Activated naive CD8-positive, alpha-beta T cell treated with anti-CD3 and anti-CD28 coated beads, Interleukin-2, amount 50 U/mL, for 24 hours (primary cell): Measurements from ENCODE around the gene CHERP.
A peak's percentile ranks its signal among the peaks of the same experiment; 100 is the strongest.

Experiments used
- ATAC-seq: fragments of 150-1000 bp; cut with Tn5 transposase; one replicate; pipeline ENCODE4 v1.10.0; 2021
- DNase-seq: peaks from one replicate; pipeline ENCODE4 v3.0.0; 2021
- H3K27ac Mint-ChIP-seq: one replicate; pipeline ENCODE4 v1.8.0; 2021; ENCODE audit warnings: mild to moderate bottlenecking, mixed read lengths
- H3K27me3 Mint-ChIP-seq: one replicate; pipeline ENCODE4 v1.8.0; 2021; ENCODE audit warnings: mixed read lengths
- H3K36me3 Mint-ChIP-seq: one replicate; pipeline ENCODE4 v1.8.0; 2021; ENCODE audit warnings: low read depth, mixed read lengths
- H3K4me1 Mint-ChIP-seq: one replicate; pipeline ENCODE4 v1.8.0; 2021; ENCODE audit warnings: mixed read lengths
- H3K4me3 Mint-ChIP-seq: one replicate; pipeline ENCODE4 v1.8.0; 2021; ENCODE audit warnings: mild to moderate bottlenecking, moderate library complexity, mixed read lengths
- H3K9me3 Mint-ChIP-seq: one replicate; pipeline ENCODE4 v1.8.0; 2021; ENCODE audit warnings: mixed read lengths

The CHERP gene

DNA sequence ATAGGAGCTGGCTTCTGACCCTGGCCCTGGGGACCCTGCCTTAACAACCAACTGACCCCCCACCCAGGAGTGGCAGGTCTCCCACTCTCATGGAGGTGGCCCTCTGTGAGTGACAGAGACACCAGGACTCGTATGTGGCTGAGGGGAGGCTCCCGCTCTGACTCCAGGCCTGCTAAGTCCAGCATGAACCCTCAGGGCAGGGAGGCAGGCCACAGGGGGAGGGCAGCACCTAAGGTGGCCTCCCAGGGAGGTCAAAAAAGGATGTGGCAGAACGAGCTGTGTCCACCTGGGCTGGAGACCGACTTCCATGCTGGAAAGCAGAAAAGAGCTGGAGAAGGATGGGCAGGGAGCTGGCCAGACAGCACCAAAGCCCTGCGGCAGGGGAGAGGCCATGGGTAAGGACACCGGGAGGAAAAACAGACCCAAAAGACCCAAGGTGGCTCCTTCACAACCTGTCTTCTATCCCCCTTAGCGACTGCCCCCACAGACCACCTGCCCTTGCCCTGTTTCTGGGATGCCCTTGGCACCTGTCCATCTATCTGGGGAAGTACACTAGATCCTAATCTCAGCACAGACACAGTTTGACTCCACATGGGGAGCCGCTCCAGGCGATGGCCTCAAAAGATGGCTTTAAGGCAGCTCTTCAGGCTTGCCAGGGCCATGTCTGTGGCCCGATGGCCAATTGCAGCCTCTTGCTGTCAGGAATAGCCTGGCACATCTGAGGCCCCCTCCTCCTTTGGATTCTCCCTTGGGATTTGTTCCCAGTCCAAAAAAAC lies 40.4 kb upstream of the CHERP start:
- no peaks in the 10 kb centered on the region for H3K9me3 Mint-ChIP-seq
- H3K4me1 Mint-ChIP-seq, result peaks cover 75% of the 10 kb centered on the region
- H3K27me3 Mint-ChIP-seq, result no peaks in the 10 kb centered on the region
- ATAC-seq (no peak), DNase-seq (no peak)
- H3K27ac Mint-ChIP-seq, result peak overlapping the region; percentile 85
- H3K4me3 Mint-ChIP-seq, result peak overlapping the region; percentile 88
- peaks cover 7% of the 10 kb centered on the region for H3K36me3 Mint-ChIP-seq

- no peak for DNase-seq
- no peak overlapping the region for H3K4me3 Mint-ChIP-seq
- peak overlapping the region; percentile 74 for H3K27ac Mint-ChIP-seq
- H3K9me3 Mint-ChIP-seq, result no peaks in the 10 kb centered on the region
- no peaks in the 10 kb centered on the region for H3K27me3 Mint-ChIP-seq
- no peak for ATAC-seq
- H3K36me3 Mint-ChIP-seq, result peaks cover 7% of the 10 kb centered on the region
- peaks cover 68% of the 10 kb centered on the region for H3K4me1 Mint-ChIP-seq
Measured at GRCh38 chr19:16581971-16582343, 39.7 kb upstream of the CHERP start.

DNA sequence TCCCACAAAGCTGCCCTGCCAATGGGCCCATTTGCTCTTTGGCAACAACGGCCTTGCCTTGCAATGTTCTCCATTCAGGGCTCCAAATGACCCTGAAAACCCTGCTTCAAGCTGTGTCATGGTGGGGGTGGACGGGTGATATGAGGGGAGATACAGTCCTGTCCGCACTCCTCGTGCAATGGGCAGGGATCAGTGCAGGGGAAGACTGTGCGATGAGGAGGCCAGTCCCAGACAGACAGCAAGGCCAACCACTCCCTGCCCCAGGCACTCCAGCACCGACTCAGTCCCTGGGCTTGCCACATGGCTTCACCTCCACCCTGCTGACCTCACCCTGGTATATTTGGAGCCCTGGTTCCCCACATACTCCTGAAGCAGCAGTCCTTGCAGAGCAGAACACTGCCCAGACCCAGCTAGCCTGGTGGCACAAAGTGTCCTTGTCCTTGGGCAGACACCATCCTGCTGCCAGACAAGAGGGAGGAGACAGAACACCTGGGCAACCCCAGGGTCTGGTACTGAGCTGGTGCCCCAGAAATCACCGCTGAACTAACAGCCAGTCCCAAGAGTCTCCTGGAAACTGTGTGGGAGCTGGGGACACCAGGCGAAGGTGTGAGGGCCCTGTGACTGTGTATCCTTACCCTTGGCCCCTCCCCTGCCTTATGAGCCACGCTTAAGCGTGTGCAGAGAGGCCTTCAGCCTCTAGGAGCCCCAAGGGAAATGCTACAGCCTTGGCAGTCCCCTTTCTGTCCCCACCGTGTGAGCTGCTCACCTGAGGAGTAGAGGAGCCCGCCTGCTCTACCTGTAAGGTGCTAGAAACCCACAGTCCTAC lies 39.1 kb upstream of the CHERP start:
- Mint-ChIP-seq H3K27me3 (no peaks in the 10 kb centered on the region), H3K9me3 (no peaks in the 10 kb centered on the region), H3K36me3 (peaks cover 8% of the 10 kb centered on the region), H3K4me1 (peaks cover 62% of the 10 kb centered on the region), H3K4me3 (no peak overlapping the region), H3K27ac (peak overlapping the region; percentile 74)
- DNase-seq (no peak), ATAC-seq (no peak)

GRCh38 chr19:16579381-16579780 lies 37.1 kb upstream of the CHERP start:
- peak overlapping the region; percentile 41 for H3K27ac Mint-ChIP-seq
- H3K36me3 Mint-ChIP-seq, result peaks cover 15% of the 10 kb centered on the region
- no peak overlapping the region for H3K4me3 Mint-ChIP-seq
- H3K27me3 Mint-ChIP-seq, result no peaks in the 10 kb centered on the region
- DNase-seq (no peak), ATAC-seq (no peak)
- peaks cover 55% of the 10 kb centered on the region for H3K4me1 Mint-ChIP-seq
- no peaks in the 10 kb centered on the region for H3K9me3 Mint-ChIP-seq

DNA sequence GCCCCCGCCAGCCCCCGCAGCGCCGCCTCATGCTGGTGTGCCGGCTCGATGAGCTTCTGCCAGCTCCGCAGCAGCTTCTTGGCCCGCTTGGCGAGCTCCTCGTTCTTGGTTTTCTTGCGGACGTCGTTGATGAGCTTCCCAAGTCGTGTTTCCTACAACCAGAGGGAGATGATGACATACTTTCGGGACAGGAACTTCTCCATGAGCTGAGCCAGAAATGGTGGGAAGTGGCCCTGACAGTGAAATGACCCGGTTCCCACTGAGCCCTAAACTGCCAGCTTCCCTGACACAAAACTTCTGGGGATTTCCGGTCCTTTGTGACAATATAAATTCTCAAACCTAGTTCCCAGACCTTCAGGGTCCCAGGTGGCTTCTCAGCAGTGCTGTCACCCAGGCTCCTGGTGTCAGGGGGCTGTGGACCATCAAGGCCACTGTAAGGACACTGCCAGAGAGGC lies 35.3 kb upstream of the CHERP start:
- Mint-ChIP-seq H3K9me3 (no peaks in the 10 kb centered on the region), H3K27me3 (no peaks in the 10 kb centered on the region), H3K4me3 (no peak overlapping the region), H3K4me1 (peaks cover 57% of the 10 kb centered on the region), H3K36me3 (peaks cover 22% of the 10 kb centered on the region), H3K27ac (no peak overlapping the region)
- DNase-seq (no peak), ATAC-seq (no peak)

DNA sequence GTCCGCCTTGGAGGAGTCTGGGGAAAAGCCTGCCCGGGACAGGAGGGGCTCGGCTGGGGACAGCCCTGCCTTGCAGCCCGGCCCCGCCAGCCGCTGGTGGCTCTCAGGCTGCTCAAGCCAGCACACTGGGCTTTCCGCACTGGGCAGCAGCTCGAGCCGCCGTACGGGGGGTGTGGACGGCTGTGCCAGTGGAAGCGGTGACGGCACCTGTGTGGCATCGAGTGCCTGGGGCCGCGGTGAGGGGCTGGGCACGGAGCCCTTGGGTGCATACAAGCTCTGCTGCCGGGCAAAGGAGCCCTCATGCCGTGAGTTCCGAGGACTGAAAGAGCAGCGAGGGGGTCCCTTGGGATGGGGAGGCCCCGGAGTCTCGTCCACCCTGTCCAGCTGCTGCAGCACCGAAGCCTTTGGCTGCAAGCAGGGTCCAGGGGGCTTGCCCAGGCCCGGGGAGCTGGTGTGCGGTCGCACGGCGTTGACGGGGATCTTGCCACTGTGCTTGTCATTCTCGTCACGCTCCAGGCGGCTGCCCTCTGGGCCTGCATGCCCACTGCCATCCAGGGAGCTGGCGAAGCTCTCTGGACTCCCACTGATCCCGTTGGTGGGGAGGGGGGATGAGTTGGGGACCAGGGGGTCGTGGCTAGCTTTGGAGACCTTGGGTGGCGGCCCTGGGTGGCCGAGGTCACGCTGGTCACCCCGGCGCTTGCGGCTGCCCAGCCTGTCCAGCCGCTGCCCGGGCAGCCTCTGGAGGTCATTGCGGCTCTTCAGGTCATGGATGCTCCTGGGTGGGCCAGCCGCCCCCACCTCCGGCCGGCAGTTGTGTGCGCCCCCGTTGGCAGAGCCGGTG lies 34.7 kb upstream of the CHERP start:
- ATAC-seq (no peak), DNase-seq (no peak)
- Mint-ChIP-seq H3K9me3 (no peaks in the 10 kb centered on the region), H3K36me3 (peaks cover 25% of the 10 kb centered on the region), H3K27me3 (no peaks in the 10 kb centered on the region), H3K27ac (no peak overlapping the region), H3K4me3 (no peak overlapping the region), H3K4me1 (peaks cover 57% of the 10 kb centered on the region)

DNA sequence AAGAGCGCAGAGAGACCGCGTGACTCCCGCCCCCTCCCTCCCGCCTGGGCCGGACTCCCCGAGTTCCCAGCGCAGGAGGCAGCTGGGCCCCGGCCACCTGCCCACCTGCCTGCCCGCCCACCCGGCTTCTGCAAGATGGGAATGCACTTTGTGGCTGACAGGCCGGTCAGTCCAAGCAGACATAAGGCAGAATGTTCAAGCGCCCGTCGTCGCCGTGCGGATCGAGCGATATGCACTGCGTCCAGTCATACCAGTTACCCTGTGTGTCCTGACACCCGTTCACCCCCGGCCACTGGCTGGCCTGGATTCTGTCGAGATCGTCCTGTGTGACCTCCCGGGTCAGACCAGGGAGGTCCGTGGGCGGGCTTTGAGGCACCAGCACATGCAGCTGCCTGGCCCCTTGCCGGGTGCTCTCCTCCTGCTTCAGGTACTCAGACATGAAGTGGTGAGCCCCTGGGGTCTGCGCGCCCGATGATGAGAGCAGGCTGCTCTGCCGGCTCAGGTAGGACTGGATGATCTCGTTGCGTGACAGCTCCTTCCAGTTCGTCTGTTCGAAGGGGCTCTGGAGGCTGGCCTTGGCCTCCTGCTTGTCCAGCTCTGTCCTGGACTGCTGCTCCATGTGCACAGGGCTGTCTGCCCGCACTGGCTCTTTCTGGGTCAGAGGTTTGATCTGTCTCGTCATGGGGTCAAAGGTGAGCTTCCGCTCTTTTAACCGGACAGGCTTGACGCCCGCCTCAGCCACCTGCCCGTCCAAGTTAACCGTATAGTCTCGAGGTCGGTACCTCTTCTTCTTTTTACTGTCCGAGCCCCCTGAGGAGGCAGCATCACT lies 33.8 kb upstream of the CHERP start:
- H3K27ac Mint-ChIP-seq, result peak overlapping the region; percentile 39
- H3K27me3 Mint-ChIP-seq, result no peaks in the 10 kb centered on the region
- no peaks in the 10 kb centered on the region for H3K9me3 Mint-ChIP-seq
- H3K4me1 Mint-ChIP-seq, result peaks cover 59% of the 10 kb centered on the region
- H3K4me3 Mint-ChIP-seq, result no peak overlapping the region
- DNase-seq, result no peak
- H3K36me3 Mint-ChIP-seq, result peaks cover 25% of the 10 kb centered on the region
- ATAC-seq, result no peak

DNA sequence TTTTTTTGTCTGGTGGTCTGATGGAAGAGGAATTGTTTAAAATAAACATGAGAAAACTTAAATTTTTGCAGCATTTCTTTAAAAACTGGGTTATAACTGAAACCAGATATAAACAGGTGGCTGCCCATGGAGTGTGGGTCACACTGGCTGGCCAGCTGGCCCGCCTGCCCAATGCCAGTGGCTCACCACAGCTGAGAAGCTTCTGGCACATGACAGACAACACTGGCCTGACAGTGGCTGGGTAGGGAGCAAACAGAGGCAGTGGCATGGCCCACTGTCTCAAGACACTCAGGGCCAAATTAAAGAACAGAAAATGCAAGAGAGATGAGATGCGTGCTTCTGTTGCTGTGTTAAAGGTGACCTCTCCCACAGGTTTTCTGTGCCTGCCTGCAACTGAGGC lies 33.0 kb upstream of the CHERP start:
- ATAC-seq, result no peak
- peak overlapping the region; percentile 99 for H3K27ac Mint-ChIP-seq

DNA sequence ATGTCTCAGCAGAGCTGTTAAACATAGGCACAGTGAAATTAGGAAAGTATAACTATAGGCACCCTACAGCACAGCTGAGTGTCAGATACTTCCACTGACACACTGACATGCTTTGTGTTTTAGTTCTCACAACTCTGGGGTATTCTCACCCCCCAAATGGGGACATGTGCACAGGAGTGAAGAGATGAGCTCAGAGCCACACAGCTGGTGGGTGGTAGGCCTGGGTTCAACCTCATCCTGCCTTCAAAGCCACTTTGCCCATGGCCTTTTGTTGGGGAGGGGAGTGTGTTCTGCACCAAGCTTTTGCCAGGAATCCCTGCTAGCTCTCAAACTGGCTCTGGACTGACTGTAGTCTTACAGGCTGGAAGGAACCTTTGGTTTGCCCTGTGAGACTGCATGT lies 31.7 kb upstream of the CHERP start:
- peaks cover 39% of the 10 kb centered on the region for H3K36me3 Mint-ChIP-seq
- no peaks in the 10 kb centered on the region for H3K9me3 Mint-ChIP-seq
- peak overlapping the region; percentile 99 for H3K27ac Mint-ChIP-seq
- H3K27me3 Mint-ChIP-seq, result no peaks in the 10 kb centered on the region
- H3K4me1 Mint-ChIP-seq, result peaks cover 52% of the 10 kb centered on the region
- no peak for DNase-seq
- H3K4me3 Mint-ChIP-seq, result peak overlapping the region; percentile 99
- no peak for ATAC-seq

More for the DNA sequence above, 33.0 kb upstream of the CHERP start:
- no peaks in the 10 kb centered on the region for H3K27me3 Mint-ChIP-seq
- H3K9me3 Mint-ChIP-seq, result no peaks in the 10 kb centered on the region
- H3K4me1 Mint-ChIP-seq, result peaks cover 61% of the 10 kb centered on the region
- H3K36me3 Mint-ChIP-seq, result peaks cover 27% of the 10 kb centered on the region
- H3K4me3 Mint-ChIP-seq, result no peak overlapping the region
- no peak for DNase-seq

GRCh38 chr19:16573296-16573695 lies 31.1 kb upstream of the CHERP start:
- Mint-ChIP-seq H3K4me3 (peak overlapping the region; percentile 99), H3K9me3 (no peaks in the 10 kb centered on the region), H3K4me1 (peaks cover 49% of the 10 kb centered on the region), H3K27ac (peak overlapping the region; percentile 99), H3K27me3 (no peaks in the 10 kb centered on the region), H3K36me3 (peaks cover 38% of the 10 kb centered on the region)
- DNase-seq, result no peak
- no peak for ATAC-seq

GRCh38 chr19:16572332-16573211 lies 30.3 kb upstream of the CHERP start, which contains the start of gene SLC35E1:
Gene SLC35E1 (minus strand): TSS chr19:16572415. CDS start chr19:16572364, 51 bp downstream.
- H3K36me3 Mint-ChIP-seq, result peaks cover 41% of the 10 kb centered on the region
- H3K4me3 Mint-ChIP-seq, result peak within 1 kb of the TSS; percentile 99
- peak; percentile 94 for DNase-seq
- no peaks in the 10 kb centered on the region for H3K27me3 Mint-ChIP-seq
- peaks cover 47% of the 10 kb centered on the region for H3K4me1 Mint-ChIP-seq
- no peaks in the 10 kb centered on the region for H3K9me3 Mint-ChIP-seq
- ATAC-seq, result peak; percentile 95
- H3K27ac Mint-ChIP-seq, result peak within 1 kb of the TSS; percentile 99

DNA sequence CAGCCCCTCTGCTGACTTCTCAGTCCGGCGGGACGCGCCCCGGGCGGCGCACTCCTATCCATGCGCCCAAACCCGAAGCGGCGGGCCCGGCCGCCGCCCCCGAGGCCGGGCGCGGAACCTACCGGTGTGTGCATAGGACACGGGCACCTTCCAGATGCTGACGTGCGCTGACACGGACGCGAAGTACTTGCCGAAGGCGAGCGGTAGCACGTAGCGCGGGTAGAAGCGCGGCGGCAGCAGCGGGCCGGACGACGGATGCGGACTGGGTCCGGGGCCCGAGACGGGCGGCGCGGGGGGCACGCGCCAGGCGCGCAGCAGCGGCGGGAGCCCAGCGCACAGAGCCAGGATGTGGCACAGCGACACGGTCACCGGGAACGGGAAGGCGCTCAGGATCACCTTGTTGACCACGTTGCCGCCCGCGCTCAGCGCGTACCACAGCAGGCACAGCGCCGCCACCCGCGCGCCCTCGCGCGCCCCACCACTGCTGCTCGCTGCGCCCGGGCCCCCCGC lies 29.6 kb upstream of the CHERP start:
- no peaks in the 10 kb centered on the region for H3K27me3 Mint-ChIP-seq
- peak overlapping the region; percentile 99 for H3K4me3 Mint-ChIP-seq
- H3K9me3 Mint-ChIP-seq, result no peaks in the 10 kb centered on the region
- H3K4me1 Mint-ChIP-seq, result peaks cover 49% of the 10 kb centered on the region
- ATAC-seq (peak; percentile 20), DNase-seq (peak; percentile 50)
- peaks cover 43% of the 10 kb centered on the region for H3K36me3 Mint-ChIP-seq
- H3K27ac Mint-ChIP-seq, result peak overlapping the region; percentile 60

- Mint-ChIP-seq H3K4me1 (peaks cover 55% of the 10 kb centered on the region), H3K36me3 (peaks cover 48% of the 10 kb centered on the region), H3K27me3 (no peaks in the 10 kb centered on the region), H3K9me3 (no peaks in the 10 kb centered on the region), H3K4me3 (peak overlapping the region; percentile 99), H3K27ac (peak overlapping the region; percentile 60)
- ATAC-seq (no peak), DNase-seq (no peak)
Measured at GRCh38 chr19:16571283-16571682, 29.0 kb upstream of the CHERP start.
